Keratinocyte (primary cell): Measurements from ENCODE around the gene TMEM181.
A peak's percentile ranks its signal among the peaks of the same experiment; 100 is the strongest.

Experiments
- EZH2 ChIP-seq: IDR thresholded peaks from one replicate; pipeline ENCODE4 v1.6.1; 2012; ENCODE audit warnings: inconsistent platforms, mild to moderate bottlenecking, low read length, moderate library complexity
- TF ChIP-seq, protein P1 (sequence below), 3 experiments: IDR thresholded peaks in 1 of 3; conservative IDR thresholded peaks in 1 of 3; optimal IDR thresholded peaks in 1 of 3; 2 replicates in 2 of 3; 3 replicates in 1 of 3; pipeline versions ENCODE3 to v1.5.1; 2011; ENCODE audit warnings: low read length in 3 of 3, mild to moderate bottlenecking in 3 of 3, moderate library complexity in 2 of 3, control low read depth in 1 of 3, inconsistent platforms in 1 of 3; ENCODE audit not compliant: insufficient read depth in 2 of 3; ENCODE audit errors: extremely low read depth in 1 of 3

DNA sequence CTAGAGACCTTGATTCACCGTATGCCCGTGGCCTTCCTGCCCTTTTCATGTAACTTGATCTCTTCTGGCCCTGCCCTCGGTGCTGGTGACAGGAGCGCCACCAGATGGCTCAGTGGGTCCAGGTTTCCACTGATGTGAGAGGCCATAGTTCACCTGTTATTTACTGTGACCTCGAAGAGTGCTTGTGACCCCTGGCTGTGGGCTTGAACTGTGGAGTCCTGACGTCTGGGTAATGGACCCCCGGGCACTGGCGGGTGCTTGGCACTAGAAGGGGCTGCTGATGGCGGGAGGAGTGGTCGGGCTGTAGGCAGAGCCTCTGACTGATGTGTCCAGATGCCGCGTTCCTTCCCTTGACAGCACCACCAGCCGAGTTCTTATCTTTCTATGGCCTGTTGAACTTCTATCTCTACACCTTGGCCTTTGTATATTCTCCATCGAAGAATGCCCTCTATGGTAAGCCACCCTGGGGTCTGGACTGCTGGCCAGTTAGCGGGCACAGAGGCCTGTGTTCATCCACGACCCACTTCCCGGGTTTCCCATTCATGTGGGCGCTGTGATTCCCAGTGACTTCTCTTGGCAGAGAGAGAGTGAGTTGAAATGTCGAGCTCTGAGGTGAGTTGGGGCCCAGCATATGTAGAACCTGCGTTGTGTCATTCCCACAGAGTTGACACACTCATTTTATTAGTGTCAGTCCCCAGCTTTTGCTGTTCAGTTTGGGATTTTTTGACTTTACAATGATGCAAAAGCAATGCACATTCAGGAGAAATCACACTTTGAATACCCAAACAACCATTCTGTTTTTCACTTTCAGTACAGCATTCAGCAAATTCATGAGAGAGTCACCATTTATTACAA is 69.7 kb downstream of the TMEM181 start:
- TF ChIP-seq, protein P1, sequence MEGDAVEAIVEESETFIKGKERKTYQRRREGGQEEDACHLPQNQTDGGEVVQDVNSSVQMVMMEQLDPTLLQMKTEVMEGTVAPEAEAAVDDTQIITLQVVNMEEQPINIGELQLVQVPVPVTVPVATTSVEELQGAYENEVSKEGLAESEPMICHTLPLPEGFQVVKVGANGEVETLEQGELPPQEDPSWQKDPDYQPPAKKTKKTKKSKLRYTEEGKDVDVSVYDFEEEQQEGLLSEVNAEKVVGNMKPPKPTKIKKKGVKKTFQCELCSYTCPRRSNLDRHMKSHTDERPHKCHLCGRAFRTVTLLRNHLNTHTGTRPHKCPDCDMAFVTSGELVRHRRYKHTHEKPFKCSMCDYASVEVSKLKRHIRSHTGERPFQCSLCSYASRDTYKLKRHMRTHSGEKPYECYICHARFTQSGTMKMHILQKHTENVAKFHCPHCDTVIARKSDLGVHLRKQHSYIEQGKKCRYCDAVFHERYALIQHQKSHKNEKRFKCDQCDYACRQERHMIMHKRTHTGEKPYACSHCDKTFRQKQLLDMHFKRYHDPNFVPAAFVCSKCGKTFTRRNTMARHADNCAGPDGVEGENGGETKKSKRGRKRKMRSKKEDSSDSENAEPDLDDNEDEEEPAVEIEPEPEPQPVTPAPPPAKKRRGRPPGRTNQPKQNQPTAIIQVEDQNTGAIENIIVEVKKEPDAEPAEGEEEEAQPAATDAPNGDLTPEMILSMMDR (optimal IDR thresholded peaks at IDR 0.05 in 1 of 3, IDR thresholded peaks at IDR 0.05 in 1 of 3, conservative IDR thresholded peaks at IDR 0.05 in 1 of 3; ENCODE audit: extremely low read depth in 1 of 3, insufficient read depth in 2 of 3, low read length in 3 of 3) = peak in 2 of 3 experiments; percentile 11 to 34
- TF ChIP-seq EZH2 = no peak
